HEK293 (cell line): ENCODE data around the gene AGPAT1.

Source experiments
- CTCF ChIP-seq: fragments of 450-650 bp; formaldehyde crosslinking; IDR thresholded peaks from 2 replicates; pipeline ENCODE4 v1.5.1; 2016; ENCODE audit warnings: missing biosample characterization, missing genetic modification characterization
- KLF9 ChIP-seq: fragments of 450-650 bp; formaldehyde crosslinking; IDR thresholded peaks from 2 replicates; pipeline ENCODE4 v1.5.1; 2016; ENCODE audit warnings: missing biosample characterization, missing genetic modification characterization, low read depth
- ZBTB7A ChIP-seq: fragments of 450-650 bp; formaldehyde crosslinking; IDR thresholded peaks from 2 replicates; pipeline ENCODE4 v1.5.1; 2016; ENCODE audit warnings: low read depth, missing biosample characterization, missing genetic modification characterization
- ZNF114 ChIP-seq: fragments of 450-650 bp; formaldehyde crosslinking; IDR thresholded peaks from 2 replicates; pipeline ENCODE4 v1.5.0; 2017; ENCODE audit warnings: missing biosample characterization, missing genetic modification characterization
- ZNF776 ChIP-seq: fragments of 450-650 bp; formaldehyde crosslinking; IDR thresholded peaks from 2 replicates; pipeline ENCODE4 v1.5.0; 2017; ENCODE audit warnings: missing biosample characterization, missing genetic modification characterization, borderline replicate concordance
- ZNF777 ChIP-seq: fragments of 450-650 bp; formaldehyde crosslinking; IDR thresholded peaks from 2 replicates; pipeline ENCODE4 v1.5.1; 2017; ENCODE audit warnings: missing biosample characterization, missing genetic modification characterization, borderline replicate concordance

DNA sequence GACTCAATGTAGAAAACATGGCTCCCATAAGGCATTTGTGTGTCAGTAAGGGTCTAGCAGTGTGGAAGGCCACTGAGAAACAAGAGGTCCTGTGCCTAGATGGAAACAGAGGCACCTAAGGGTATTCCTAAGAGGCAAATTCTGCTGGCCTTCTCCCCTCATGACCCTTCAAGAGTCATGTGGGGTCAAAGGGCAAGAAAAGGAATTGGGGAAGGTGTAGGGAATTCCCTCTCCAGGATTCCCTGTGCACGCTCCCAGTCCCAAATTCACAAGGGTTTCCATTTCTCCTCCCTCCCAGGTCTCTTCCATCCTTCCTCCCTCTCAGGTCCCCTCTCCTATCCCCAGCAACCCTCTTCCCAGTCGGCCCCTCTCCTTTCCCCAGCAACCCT lies 568 bp downstream of the AGPAT1 start:
- TF ChIP-seq CTCF (tag by site-specific recombination) (no peak), ZNF777 (tag by site-specific recombination) (no peak), ZBTB7A (tag by site-specific recombination) (no peak), ZNF114 (no peak), ZNF776 (tag by site-specific recombination) (no peak), KLF9 (tag by site-specific recombination) (no peak)
